HepG2 (cell line): Measurements from ENCODE around the gene SLC23A2. TPM values are rescaled to one million over a fixed set of nuclear protein-coding genes. Genes with fewer than 3 reads are reported as not detected.

Experiments
- GTF2F1 ChIP-seq: fragments of 150-350 bp; IDR thresholded peaks from 2 replicates; pipeline ENCODE4 v1.6.1; 2014; ENCODE audit warnings: low read length
- HOXA3 ChIP-seq: sonication (generic); formaldehyde crosslinking; IDR thresholded peaks from 2 replicates; pipeline ENCODE4 v1.5.0; 2020; ENCODE audit warnings: missing genetic modification reagents
- KDM6A ChIP-seq: IDR thresholded peaks from 2 replicates; pipeline ENCODE4 v1.6.1; 2016; ENCODE audit warnings: low read depth
- KLF15 ChIP-seq: sonication (generic); formaldehyde crosslinking; IDR thresholded peaks from 2 replicates; pipeline ENCODE4 v1.8.1; 2023; ENCODE audit warnings: borderline replicate concordance, mild to moderate bottlenecking, inconsistent platforms, missing genetic modification reagents, mixed read lengths
- MIXL1 ChIP-seq: IDR thresholded peaks from 2 replicates; pipeline ENCODE4 v1.6.1; 2016
- NFE2L1 ChIP-seq: sonication (generic); formaldehyde crosslinking; IDR thresholded peaks from 2 replicates; pipeline ENCODE4 v1.4.0; 2020; ENCODE audit warnings: missing genetic modification reagents, mild to moderate bottlenecking, borderline replicate concordance
- NFYC ChIP-seq: IDR thresholded peaks from 2 replicates; pipeline ENCODE4 v1.6.1; 2016; ENCODE audit warnings: missing genetic modification reagents, missing compliant biosample characterization
- SOX13 ChIP-seq, 3 experiments: fragments of 450-650 bp in 1 of 3; sonication (generic) in 1 of 3; formaldehyde crosslinking in 1 of 3; IDR thresholded peaks in 2 of 3; conservative IDR thresholded peaks in 1 of 3; 2 replicates each; pipeline versions ENCODE4 v1.5.0 to v1.6.1; 2016 to 2020; ENCODE audit warnings: antibody characterized with exemption in 1 of 3, mild to moderate bottlenecking in 1 of 3, missing compliant biosample characterization in 1 of 3, missing genetic modification reagents in 1 of 3, moderate library complexity in 1 of 3
- XRCC5 ChIP-seq: fragments of 200-400 bp; formaldehyde crosslinking; optimal IDR thresholded peaks from 2 replicates; pipeline ENCODE3; 2017; ENCODE audit warnings: mild to moderate bottlenecking, low read length
- ZBTB21 ChIP-seq: sonication (generic); formaldehyde crosslinking; IDR thresholded peaks from 2 replicates; pipeline ENCODE4 v1.4.0; 2020; ENCODE audit warnings: missing genetic modification reagents
- ZNF446 ChIP-seq: sonication (generic); formaldehyde crosslinking; IDR thresholded peaks from 2 replicates; pipeline ENCODE4 v1.5.0; 2020; ENCODE audit warnings: mild to moderate bottlenecking, missing genetic modification reagents
- ZNF737 ChIP-seq: sonication (generic); formaldehyde crosslinking; IDR thresholded peaks from 2 replicates; pipeline ENCODE4 v1.5.0; 2020; ENCODE audit warnings: missing genetic modification reagents, mild to moderate bottlenecking, borderline replicate concordance
- ZSCAN12 ChIP-seq: sonication (generic); formaldehyde crosslinking; IDR thresholded peaks from 2 replicates; pipeline ENCODE4 v1.9.0; 2021; ENCODE audit warnings: mild to moderate bottlenecking, missing genetic modification reagents
- polyA plus RNA-seq, 8 experiments: library from polyadenylated mRNA; depleted of rRNA in 3 of 8; stranded (reverse) in 7 of 8; unstranded in 1 of 8; fragments of >200 nt; fragmentation: Illumina TruSeq in 4 of 8; extraction: Trizol in 4 of 8; gene quantifications; 2 replicates each; pipeline versions ENCODE4 v1.2.1 to v1.2.3, GENCODE V29; 2011 to 2016; ENCODE audit warnings: low read depth in 4 of 8, missing spikeins in 1 of 8, mixed read lengths in 1 of 8; ENCODE audit not compliant: insufficient read depth in 1 of 8
- total RNA-seq, 5 experiments: library from RNA; depleted of rRNA; stranded (reverse); fragments of >200 nt; fragmentation: Illumina TruSeq; extraction: Trizol; gene quantifications; 2 replicates each; pipeline ENCODE4 v1.2.3, GENCODE V29; 2016; ENCODE audit warnings: low read depth in 1 of 5
- TF ChIP-seq, protein P1 (sequence below): sonication (generic); formaldehyde crosslinking; IDR thresholded peaks from 2 replicates; pipeline ENCODE4 v1.9.0; 2021; ENCODE audit warnings: mild to moderate bottlenecking, missing genetic modification reagents
- TF ChIP-seq, protein P2 (sequence below): sonication (generic); formaldehyde crosslinking; IDR thresholded peaks from 2 replicates; pipeline ENCODE4; 2020; ENCODE audit warnings: missing genetic modification reagents, mild to moderate bottlenecking, borderline replicate concordance
- TF ChIP-seq, protein P3 (sequence below): sonication (generic); formaldehyde crosslinking; IDR thresholded peaks from 2 replicates; pipeline ENCODE4 v1.5.0; 2020; ENCODE audit warnings: mild to moderate bottlenecking, missing genetic modification reagents
- TF ChIP-seq, protein P4 (sequence below): sonication (generic); formaldehyde crosslinking; IDR thresholded peaks from 2 replicates; pipeline ENCODE4 v1.8.0; 2022; ENCODE audit warnings: mild to moderate bottlenecking, missing genetic modification reagents, moderate library complexity

Gene SLC23A2
- total and polyA plus RNA-seq, 2 of the 13 experiments (the other 11 are each of a cell fraction or from before 2014, with no cell fraction given), result 42.2 to 51.2 TPM

DNA sequence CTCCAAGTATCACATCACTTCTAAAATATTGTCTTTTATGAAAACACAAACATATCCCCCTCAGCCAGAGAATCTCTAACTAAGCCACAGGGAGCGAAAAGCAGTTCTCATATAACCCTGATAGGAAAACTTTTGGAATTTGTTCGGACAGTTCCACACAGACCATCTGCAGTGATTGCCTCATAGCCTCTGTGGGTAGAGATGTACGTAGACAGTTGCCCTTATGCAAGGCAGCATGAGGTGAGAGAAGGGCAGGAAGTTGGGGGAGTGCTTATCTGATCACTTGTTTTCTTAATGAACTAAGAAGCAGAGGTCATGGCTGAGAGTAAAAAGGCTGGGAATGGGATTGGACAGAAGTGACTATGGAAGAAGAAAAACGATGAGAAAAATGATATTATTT lies 39.6 kb downstream of the SLC23A2 start (continued):
- TF ChIP-seq, protein P1, sequence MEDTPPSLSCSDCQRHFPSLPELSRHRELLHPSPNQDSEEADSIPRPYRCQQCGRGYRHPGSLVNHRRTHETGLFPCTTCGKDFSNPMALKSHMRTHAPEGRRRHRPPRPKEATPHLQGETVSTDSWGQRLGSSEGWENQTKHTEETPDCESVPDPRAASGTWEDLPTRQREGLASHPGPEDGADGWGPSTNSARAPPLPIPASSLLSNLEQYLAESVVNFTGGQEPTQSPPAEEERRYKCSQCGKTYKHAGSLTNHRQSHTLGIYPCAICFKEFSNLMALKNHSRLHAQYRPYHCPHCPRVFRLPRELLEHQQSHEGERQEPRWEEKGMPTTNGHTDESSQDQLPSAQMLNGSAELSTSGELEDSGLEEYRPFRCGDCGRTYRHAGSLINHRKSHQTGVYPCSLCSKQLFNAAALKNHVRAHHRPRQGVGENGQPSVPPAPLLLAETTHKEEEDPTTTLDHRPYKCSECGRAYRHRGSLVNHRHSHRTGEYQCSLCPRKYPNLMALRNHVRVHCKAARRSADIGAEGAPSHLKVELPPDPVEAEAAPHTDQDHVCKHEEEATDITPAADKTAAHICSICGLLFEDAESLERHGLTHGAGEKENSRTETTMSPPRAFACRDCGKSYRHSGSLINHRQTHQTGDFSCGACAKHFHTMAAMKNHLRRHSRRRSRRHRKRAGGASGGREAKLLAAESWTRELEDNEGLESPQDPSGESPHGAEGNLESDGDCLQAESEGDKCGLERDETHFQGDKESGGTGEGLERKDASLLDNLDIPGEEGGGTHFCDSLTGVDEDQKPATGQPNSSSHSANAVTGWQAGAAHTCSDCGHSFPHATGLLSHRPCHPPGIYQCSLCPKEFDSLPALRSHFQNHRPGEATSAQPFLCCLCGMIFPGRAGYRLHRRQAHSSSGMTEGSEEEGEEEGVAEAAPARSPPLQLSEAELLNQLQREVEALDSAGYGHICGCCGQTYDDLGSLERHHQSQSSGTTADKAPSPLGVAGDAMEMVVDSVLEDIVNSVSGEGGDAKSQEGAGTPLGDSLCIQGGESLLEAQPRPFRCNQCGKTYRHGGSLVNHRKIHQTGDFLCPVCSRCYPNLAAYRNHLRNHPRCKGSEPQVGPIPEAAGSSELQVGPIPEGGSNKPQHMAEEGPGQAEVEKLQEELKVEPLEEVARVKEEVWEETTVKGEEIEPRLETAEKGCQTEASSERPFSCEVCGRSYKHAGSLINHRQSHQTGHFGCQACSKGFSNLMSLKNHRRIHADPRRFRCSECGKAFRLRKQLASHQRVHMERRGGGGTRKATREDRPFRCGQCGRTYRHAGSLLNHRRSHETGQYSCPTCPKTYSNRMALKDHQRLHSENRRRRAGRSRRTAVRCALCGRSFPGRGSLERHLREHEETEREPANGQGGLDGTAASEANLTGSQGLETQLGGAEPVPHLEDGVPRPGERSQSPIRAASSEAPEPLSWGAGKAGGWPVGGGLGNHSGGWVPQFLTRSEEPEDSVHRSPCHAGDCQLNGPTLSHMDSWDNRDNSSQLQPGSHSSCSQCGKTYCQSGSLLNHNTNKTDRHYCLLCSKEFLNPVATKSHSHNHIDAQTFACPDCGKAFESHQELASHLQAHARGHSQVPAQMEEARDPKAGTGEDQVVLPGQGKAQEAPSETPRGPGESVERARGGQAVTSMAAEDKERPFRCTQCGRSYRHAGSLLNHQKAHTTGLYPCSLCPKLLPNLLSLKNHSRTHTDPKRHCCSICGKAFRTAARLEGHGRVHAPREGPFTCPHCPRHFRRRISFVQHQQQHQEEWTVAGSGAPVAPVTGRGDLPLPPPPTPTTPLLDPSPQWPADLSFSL (CRISPR knock-in tag), result no peak
- TF ChIP-seq ZSCAN12 (CRISPR knock-in tag) (no peak), ZBTB21 (CRISPR knock-in tag) (peak; percentile 96), NFE2L1 (CRISPR knock-in tag) (no peak), HOXA3 (peak; percentile 98), MIXL1 (CRISPR knock-in tag) (peak; percentile 100), GTF2F1 (no peak), SOX13 (IDR thresholded peaks at IDR 0.05) (peak; percentile 80), SOX13 (CRISPR knock-in tag; conservative IDR thresholded peaks at IDR 0.05 in 1 of 2, IDR thresholded peaks at IDR 0.05 in 1 of 2) (peak in 1 of 2 experiments; percentile 96; a peak in 2 of 4 replicates), NFYC (CRISPR knock-in tag) (peak; percentile 31; the same call in 1 of the 2 replicates), KLF15 (CRISPR knock-in tag) (no peak), KDM6A (CRISPR knock-in tag) (peak; percentile 89), ZNF446 (no peak), ZNF737 (CRISPR knock-in tag) (no peak), XRCC5 (peak; percentile 18)
- TF ChIP-seq, protein P2, sequence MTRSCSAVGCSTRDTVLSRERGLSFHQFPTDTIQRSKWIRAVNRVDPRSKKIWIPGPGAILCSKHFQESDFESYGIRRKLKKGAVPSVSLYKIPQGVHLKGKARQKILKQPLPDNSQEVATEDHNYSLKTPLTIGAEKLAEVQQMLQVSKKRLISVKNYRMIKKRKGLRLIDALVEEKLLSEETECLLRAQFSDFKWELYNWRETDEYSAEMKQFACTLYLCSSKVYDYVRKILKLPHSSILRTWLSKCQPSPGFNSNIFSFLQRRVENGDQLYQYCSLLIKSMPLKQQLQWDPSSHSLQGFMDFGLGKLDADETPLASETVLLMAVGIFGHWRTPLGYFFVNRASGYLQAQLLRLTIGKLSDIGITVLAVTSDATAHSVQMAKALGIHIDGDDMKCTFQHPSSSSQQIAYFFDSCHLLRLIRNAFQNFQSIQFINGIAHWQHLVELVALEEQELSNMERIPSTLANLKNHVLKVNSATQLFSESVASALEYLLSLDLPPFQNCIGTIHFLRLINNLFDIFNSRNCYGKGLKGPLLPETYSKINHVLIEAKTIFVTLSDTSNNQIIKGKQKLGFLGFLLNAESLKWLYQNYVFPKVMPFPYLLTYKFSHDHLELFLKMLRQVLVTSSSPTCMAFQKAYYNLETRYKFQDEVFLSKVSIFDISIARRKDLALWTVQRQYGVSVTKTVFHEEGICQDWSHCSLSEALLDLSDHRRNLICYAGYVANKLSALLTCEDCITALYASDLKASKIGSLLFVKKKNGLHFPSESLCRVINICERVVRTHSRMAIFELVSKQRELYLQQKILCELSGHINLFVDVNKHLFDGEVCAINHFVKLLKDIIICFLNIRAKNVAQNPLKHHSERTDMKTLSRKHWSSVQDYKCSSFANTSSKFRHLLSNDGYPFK (CRISPR knock-in tag), result no peak
- TF ChIP-seq, protein P3, sequence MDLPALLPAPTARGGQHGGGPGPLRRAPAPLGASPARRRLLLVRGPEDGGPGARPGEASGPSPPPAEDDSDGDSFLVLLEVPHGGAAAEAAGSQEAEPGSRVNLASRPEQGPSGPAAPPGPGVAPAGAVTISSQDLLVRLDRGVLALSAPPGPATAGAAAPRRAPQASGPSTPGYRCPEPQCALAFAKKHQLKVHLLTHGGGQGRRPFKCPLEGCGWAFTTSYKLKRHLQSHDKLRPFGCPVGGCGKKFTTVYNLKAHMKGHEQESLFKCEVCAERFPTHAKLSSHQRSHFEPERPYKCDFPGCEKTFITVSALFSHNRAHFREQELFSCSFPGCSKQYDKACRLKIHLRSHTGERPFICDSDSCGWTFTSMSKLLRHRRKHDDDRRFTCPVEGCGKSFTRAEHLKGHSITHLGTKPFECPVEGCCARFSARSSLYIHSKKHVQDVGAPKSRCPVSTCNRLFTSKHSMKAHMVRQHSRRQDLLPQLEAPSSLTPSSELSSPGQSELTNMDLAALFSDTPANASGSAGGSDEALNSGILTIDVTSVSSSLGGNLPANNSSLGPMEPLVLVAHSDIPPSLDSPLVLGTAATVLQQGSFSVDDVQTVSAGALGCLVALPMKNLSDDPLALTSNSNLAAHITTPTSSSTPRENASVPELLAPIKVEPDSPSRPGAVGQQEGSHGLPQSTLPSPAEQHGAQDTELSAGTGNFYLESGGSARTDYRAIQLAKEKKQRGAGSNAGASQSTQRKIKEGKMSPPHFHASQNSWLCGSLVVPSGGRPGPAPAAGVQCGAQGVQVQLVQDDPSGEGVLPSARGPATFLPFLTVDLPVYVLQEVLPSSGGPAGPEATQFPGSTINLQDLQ (CRISPR knock-in tag), result no peak
- TF ChIP-seq, protein P4, sequence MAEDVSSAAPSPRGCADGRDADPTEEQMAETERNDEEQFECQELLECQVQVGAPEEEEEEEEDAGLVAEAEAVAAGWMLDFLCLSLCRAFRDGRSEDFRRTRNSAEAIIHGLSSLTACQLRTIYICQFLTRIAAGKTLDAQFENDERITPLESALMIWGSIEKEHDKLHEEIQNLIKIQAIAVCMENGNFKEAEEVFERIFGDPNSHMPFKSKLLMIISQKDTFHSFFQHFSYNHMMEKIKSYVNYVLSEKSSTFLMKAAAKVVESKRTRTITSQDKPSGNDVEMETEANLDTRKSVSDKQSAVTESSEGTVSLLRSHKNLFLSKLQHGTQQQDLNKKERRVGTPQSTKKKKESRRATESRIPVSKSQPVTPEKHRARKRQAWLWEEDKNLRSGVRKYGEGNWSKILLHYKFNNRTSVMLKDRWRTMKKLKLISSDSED (CRISPR knock-in tag), result no peak
